Measurements from ENCODE around the gene MKLN1.

Gene MKLN1

GRCh38 chr7:131538071-131538812, 210.6 kb downstream of the MKLN1 start:
- ATAC-seq = peak; percentile 86
- TF ChIP-seq CREB5 (CRISPR knock-in tag; IDR thresholded peaks at IDR 0.05; ENCODE audit: low read depth) (no peak), BACH2 (CRISPR knock-in tag; IDR thresholded peaks at IDR 0.05; ENCODE audit: borderline replicate concordance) (no peak), ISL1 (CRISPR knock-in tag; IDR thresholded peaks at IDR 0.05) (no peak), GLIS3 (CRISPR knock-in tag; IDR thresholded peaks at IDR 0.05) (no peak), ZNF8 (CRISPR knock-in tag; IDR thresholded peaks at IDR 0.05) (no peak), SNAI2 (CRISPR knock-in tag; IDR thresholded peaks at IDR 0.05) (no peak), ZFP30 (CRISPR knock-in tag; IDR thresholded peaks at IDR 0.05) (no peak), RARB (CRISPR knock-in tag; IDR thresholded peaks at IDR 0.05) (no peak), TCF4 (CRISPR knock-in tag; IDR thresholded peaks at IDR 0.05; ENCODE audit: borderline replicate concordance) (no peak), OSR1 (CRISPR knock-in tag; IDR thresholded peaks at IDR 0.05) (no peak), PATZ1 (CRISPR knock-in tag; IDR thresholded peaks at IDR 0.05; ENCODE audit: borderline replicate concordance) (no peak), ARNTL (CRISPR knock-in tag; IDR thresholded peaks at IDR 0.05; ENCODE audit: borderline replicate concordance, low read depth) (no peak), ZNF70 (CRISPR knock-in tag; IDR thresholded peaks at IDR 0.05) (no peak), CSRNP3 (CRISPR knock-in tag; IDR thresholded peaks at IDR 0.05) (no peak), TSHZ2 (CRISPR knock-in tag; IDR thresholded peaks at IDR 0.05) (no peak), ESRRG (CRISPR knock-in tag; IDR thresholded peaks at IDR 0.05) (no peak), ZC3H10 (CRISPR knock-in tag; IDR thresholded peaks at IDR 0.05) (no peak), POU6F1 (CRISPR knock-in tag; IDR thresholded peaks at IDR 0.05; ENCODE audit: borderline replicate concordance, low read depth) (no peak)

GRCh38 chr7:131538813-131539179, 211.1 kb downstream of the MKLN1 start:
- TF ChIP-seq ZNF8 (CRISPR knock-in tag; IDR thresholded peaks at IDR 0.05) (no peak), PATZ1 (CRISPR knock-in tag; IDR thresholded peaks at IDR 0.05; ENCODE audit: borderline replicate concordance) (no peak), PPARA (CRISPR knock-in tag; IDR thresholded peaks at IDR 0.05; ENCODE audit: borderline replicate concordance) (no peak), TCF4 (CRISPR knock-in tag; IDR thresholded peaks at IDR 0.05; ENCODE audit: borderline replicate concordance) (no peak), OSR1 (CRISPR knock-in tag; IDR thresholded peaks at IDR 0.05) (peak; percentile 63; the same call in 1 of the 2 replicates)

More at GRCh38 chr7:131538813-131539179, 211.1 kb downstream of the MKLN1 start:
- ATAC-seq = peak; percentile 37

Data from SK-N-SH treated with all-trans-retinoic acid at 6 μM for 48 hours (cell line).